WTC11 (cell line): ENCODE results near the gene SRRM3. TPM values are rescaled to one million over a fixed set of nuclear protein-coding genes. Genes with fewer than 3 reads are reported as not detected.
A peak's percentile ranks its signal among the peaks of the same experiment; 100 is the strongest.

Source experiments
- ATAC-seq: fragments of 200-7000 bp; cut with Tn5 transposase; 2 replicates; pipeline ENCODE4 v1.10.0; 2021; ENCODE audit warnings: mild to moderate bottlenecking, moderate library complexity
- CTCF ChIA-PET: fragments of 300-600 bp; sonication (Branson Sonifier 250); formaldehyde crosslinking; loops from one replicate; lab custom pipeline; 2021; ENCODE audit warnings: antibody characterized with exemption; lab: Charles Lee
- POLR2A ChIA-PET: fragments of 350-600 bp; sonication (Branson Sonifier 250); formaldehyde crosslinking; loops from one replicate; lab custom pipeline; 2021; ENCODE audit warnings: antibody characterized with exemption; lab: Charles Lee
- DNase-seq: peaks from one replicate; pipeline ENCODE4 v3.0.0; 2021; ENCODE audit warnings: low spot score
- H3K27ac Mint-ChIP-seq: 2 replicates; pipeline ENCODE4 v1.8.0; 2021; ENCODE audit warnings: mixed read lengths
- H3K27me3 Mint-ChIP-seq: 2 replicates; pipeline ENCODE4 v1.8.0; 2021; ENCODE audit warnings: low read depth, mild to moderate bottlenecking, moderate library complexity, mixed read lengths
- H3K36me3 Mint-ChIP-seq: 2 replicates; pipeline ENCODE4 v1.8.0; 2021; ENCODE audit warnings: mixed read lengths
- H3K4me1 Mint-ChIP-seq: 2 replicates; pipeline ENCODE4 v1.8.0; 2022; ENCODE audit warnings: mixed read lengths
- H3K4me3 Mint-ChIP-seq: 2 replicates; pipeline ENCODE4 v1.8.0; 2021; ENCODE audit warnings: mild to moderate bottlenecking, moderate library complexity, mixed read lengths
- H3K9me3 Mint-ChIP-seq: 2 replicates; pipeline ENCODE4 v1.8.0; 2021; ENCODE audit warnings: mixed read lengths
- AR ChIP-seq: fragments of 250-450 bp; sonication (Bioruptor Pico); IDR thresholded peaks from 2 replicates; pipeline ENCODE4 v1.9.0; 2021; ENCODE audit warnings: mild to moderate bottlenecking
- ATF1 ChIP-seq: sonication (generic); formaldehyde crosslinking; IDR thresholded peaks from 2 replicates; pipeline ENCODE4 v1.8.1; 2023; ENCODE audit warnings: mild to moderate bottlenecking, moderate library complexity, missing genetic modification reagents
- ATF6 ChIP-seq: sonication (generic); formaldehyde crosslinking; IDR thresholded peaks from 2 replicates; pipeline ENCODE4 v1.8.1; 2023; ENCODE audit warnings: mild to moderate bottlenecking, missing genetic modification reagents
- CBFB ChIP-seq: sonication (generic); formaldehyde crosslinking; IDR thresholded peaks from 2 replicates; pipeline ENCODE4 v1.8.1; 2022; ENCODE audit warnings: mild to moderate bottlenecking, low read depth, missing genetic modification reagents
- CREB1 ChIP-seq: sonication (generic); formaldehyde crosslinking; IDR thresholded peaks from 2 replicates; pipeline ENCODE4 v1.8.0; 2023; ENCODE audit warnings: mild to moderate bottlenecking, missing genetic modification reagents
- EMX1 ChIP-seq: fragments of 250-450 bp; sonication (Bioruptor Pico); IDR thresholded peaks from 2 replicates; pipeline ENCODE4 v1.8.0; 2021; ENCODE audit warnings: mild to moderate bottlenecking
- ESRRA ChIP-seq: sonication (generic); formaldehyde crosslinking; IDR thresholded peaks from 2 replicates; pipeline ENCODE4 v1.8.1; 2022; ENCODE audit warnings: mild to moderate bottlenecking, missing genetic modification reagents, borderline replicate concordance
- ETV6 ChIP-seq: sonication (generic); formaldehyde crosslinking; IDR thresholded peaks from 2 replicates; pipeline ENCODE4 v1.8.1; 2022; ENCODE audit warnings: mild to moderate bottlenecking, missing genetic modification reagents
- GABPB1 ChIP-seq: sonication (generic); formaldehyde crosslinking; IDR thresholded peaks from 2 replicates; pipeline ENCODE4 v1.8.1; 2023; ENCODE audit warnings: mild to moderate bottlenecking, missing genetic modification reagents
- GTF2I ChIP-seq: fragments of 250-450 bp; sonication (Bioruptor Pico); conservative IDR thresholded peaks from 2 replicates; pipeline ENCODE4 v1.4.0; 2021; ENCODE audit warnings: mild to moderate bottlenecking
- IRF2 ChIP-seq: sonication (generic); formaldehyde crosslinking; IDR thresholded peaks from 2 replicates; pipeline ENCODE4 v1.8.0; 2022; ENCODE audit warnings: low read depth, missing genetic modification reagents, borderline replicate concordance
- JAZF1 ChIP-seq: fragments of 250-450 bp; sonication (Bioruptor Pico); IDR thresholded peaks from 2 replicates; pipeline ENCODE4 v1.9.0; 2021; ENCODE audit warnings: moderate library complexity, mild to moderate bottlenecking, inconsistent platforms
- PRDM15 ChIP-seq: sonication (generic); formaldehyde crosslinking; IDR thresholded peaks from 2 replicates; pipeline ENCODE4 v1.8.0; 2022; ENCODE audit warnings: missing genetic modification reagents
- SMAD3 ChIP-seq: sonication (generic); formaldehyde crosslinking; IDR thresholded peaks from 2 replicates; pipeline ENCODE4 v1.8.0; 2022; ENCODE audit warnings: missing genetic modification reagents, mild to moderate bottlenecking, borderline replicate concordance
- TEAD1 ChIP-seq: sonication (generic); formaldehyde crosslinking; IDR thresholded peaks from 2 replicates; pipeline ENCODE4 v1.8.0; 2022; ENCODE audit warnings: mild to moderate bottlenecking, missing genetic modification reagents
- USF2 ChIP-seq: sonication (generic); formaldehyde crosslinking; IDR thresholded peaks from 2 replicates; pipeline ENCODE4 v1.8.1; 2023; ENCODE audit warnings: mild to moderate bottlenecking, missing genetic modification reagents, moderate library complexity
- ZNF121 ChIP-seq: sonication (generic); formaldehyde crosslinking; IDR thresholded peaks from 2 replicates; pipeline ENCODE4 v1.8.0; 2023; ENCODE audit warnings: missing genetic modification reagents
- total RNA-seq: library from RNA; stranded (reverse); gene quantifications from 3 replicates; pipeline ENCODE4 v1.2.3, GENCODE V29; 2021

SRRM3 gene
- total RNA-seq, 1 experiment from 2014 or later, result 17.7 TPM

- no peak for TF ChIP-seq PRDM15 (CRISPR knock-in tag)
- TF ChIP-seq GTF2I (CRISPR knock-in tag), result no peak
- TF ChIP-seq, all 79 proteins: peak for 1
Observed at GRCh38 chr7:76217942-76218566, 16.4 kb downstream of the SRRM3 start (continued).

DNA sequence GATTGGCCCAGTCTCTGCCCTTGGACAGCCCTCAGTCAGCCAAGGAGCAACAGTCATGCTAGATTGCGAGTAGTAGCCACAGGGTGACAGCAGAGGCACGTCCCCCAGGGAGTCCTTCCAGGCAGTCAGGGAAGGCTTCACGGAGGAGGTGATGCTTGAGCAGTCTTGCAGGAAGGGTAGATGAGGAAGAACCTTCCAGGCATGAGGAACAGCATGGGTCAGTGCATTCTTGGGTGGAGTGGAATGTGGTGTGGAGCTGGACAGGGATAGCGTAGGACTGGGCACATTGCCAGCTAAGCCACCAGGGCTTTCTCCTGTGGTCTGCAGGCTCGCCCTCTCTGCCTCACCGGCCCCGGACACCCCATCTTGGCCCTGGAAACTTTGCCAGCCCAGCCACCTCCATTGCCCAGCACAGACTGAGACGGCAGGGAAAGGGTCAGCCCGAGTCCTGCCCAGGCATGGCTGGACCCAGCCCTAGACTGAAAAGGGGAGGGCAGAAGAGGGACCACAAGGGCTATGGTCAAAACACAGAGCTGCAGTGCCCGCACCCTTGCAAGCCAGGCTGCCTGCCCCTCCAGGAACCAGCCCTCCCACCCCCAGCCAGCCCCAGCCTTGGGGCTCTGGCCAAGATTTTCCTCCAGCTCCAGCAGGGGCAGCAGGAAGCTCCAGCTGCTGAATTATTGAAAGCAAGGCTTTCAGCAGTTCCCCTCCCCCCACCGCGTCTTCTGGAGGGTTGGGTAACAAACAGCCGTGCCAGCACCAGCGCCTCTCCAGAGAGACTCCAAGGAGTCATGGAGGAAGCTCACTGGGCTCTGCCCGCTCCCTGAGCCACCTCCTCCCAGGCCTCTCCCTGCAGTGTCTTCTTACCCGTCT, 18.7 kb downstream of the SRRM3 start:
- Mint-ChIP-seq H3K36me3 (no peaks in the 10 kb centered on the region), H3K4me1 (peaks cover 76% of the 10 kb centered on the region), H3K9me3 (no peaks in the 10 kb centered on the region), H3K27ac (peak overlapping the region; percentile 84; the same call in 1 of the 2 replicates), H3K4me3 (no peak overlapping the region; the same call in 1 of the 2 replicates), H3K27me3 (no peaks in the 10 kb centered on the region; the same call in 1 of the 2 replicates)
- ATAC-seq (peak; percentile 56), DNase-seq (peak; percentile 84)
- ChIA-PET CTCF (interaction anchor here (0.6 to 5.9 kb wide), 15 partner anchors 11 to 94 kb away, joined by 3 to 61 read pairs (median 5); partner anchors contain the start of gene SRRM3), POLR2A (interaction anchor here (0.6 to 1.9 kb wide), 8 partner anchors 14 to 112 kb away, joined by 3 to 9 read pairs (median 4); partner anchors contain the start of gene SRRM3)
- no peak for TF ChIP-seq GABPB1 (CRISPR knock-in tag)
- no peak for TF ChIP-seq TEAD1 (CRISPR knock-in tag)
- no peak for TF ChIP-seq CREB1 (CRISPR knock-in tag)
- no peak for TF ChIP-seq EMX1 (CRISPR knock-in tag)
- no peak for TF ChIP-seq SMAD3 (CRISPR knock-in tag)
- TF ChIP-seq ESRRA (CRISPR knock-in tag), result no peak
- TF ChIP-seq IRF2 (CRISPR knock-in tag), result no peak
- no peak for TF ChIP-seq USF2
- no peak for TF ChIP-seq ZNF121 (CRISPR knock-in tag)
- TF ChIP-seq PRDM15 (CRISPR knock-in tag), result 0 out of 2 replicates have a peak, but pooled peaks have one; percentile 21
- no peak for TF ChIP-seq JAZF1 (CRISPR knock-in tag)
- TF ChIP-seq CBFB, result no peak
- TF ChIP-seq AR (CRISPR knock-in tag), result no peak
- peak; percentile 64; the same call in 1 of the 2 replicates for TF ChIP-seq ETV6 (CRISPR knock-in tag)
- no peak for TF ChIP-seq ATF1 (CRISPR knock-in tag)
- TF ChIP-seq ATF6, result no peak
